ENCODE results near the gene ZNF524. TPM values are rescaled to one million over a fixed set of nuclear protein-coding genes. Genes with fewer than 3 reads are reported as not detected.
A peak's percentile ranks its signal among the peaks of the same experiment; 100 is the strongest.

ZNF524 gene
- total and polyA plus RNA-seq, 9 of the 15 experiments (the other 6 are each of a cell fraction or from before 2014, with no cell fraction given), result 0.08 to 15.6 (median 2.9) TPM

- TF ChIP-seq, protein P1, sequence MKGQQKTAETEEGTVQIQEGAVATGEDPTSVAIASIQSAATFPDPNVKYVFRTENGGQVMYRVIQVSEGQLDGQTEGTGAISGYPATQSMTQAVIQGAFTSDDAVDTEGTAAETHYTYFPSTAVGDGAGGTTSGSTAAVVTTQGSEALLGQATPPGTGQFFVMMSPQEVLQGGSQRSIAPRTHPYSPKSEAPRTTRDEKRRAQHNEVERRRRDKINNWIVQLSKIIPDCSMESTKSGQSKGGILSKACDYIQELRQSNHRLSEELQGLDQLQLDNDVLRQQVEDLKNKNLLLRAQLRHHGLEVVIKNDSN (CRISPR knock-in tag; IDR thresholded peaks at IDR 0.05), result no peak
- TF ChIP-seq, protein P2, sequence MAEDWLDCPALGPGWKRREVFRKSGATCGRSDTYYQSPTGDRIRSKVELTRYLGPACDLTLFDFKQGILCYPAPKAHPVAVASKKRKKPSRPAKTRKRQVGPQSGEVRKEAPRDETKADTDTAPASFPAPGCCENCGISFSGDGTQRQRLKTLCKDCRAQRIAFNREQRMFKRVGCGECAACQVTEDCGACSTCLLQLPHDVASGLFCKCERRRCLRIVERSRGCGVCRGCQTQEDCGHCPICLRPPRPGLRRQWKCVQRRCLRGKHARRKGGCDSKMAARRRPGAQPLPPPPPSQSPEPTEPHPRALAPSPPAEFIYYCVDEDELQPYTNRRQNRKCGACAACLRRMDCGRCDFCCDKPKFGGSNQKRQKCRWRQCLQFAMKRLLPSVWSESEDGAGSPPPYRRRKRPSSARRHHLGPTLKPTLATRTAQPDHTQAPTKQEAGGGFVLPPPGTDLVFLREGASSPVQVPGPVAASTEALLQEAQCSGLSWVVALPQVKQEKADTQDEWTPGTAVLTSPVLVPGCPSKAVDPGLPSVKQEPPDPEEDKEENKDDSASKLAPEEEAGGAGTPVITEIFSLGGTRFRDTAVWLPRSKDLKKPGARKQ (CRISPR knock-in tag; IDR thresholded peaks at IDR 0.05), result no peak
- TF ChIP-seq MTF1 (CRISPR knock-in tag; IDR thresholded peaks at IDR 0.05; ENCODE audit: borderline replicate concordance), result no peak
- TF ChIP-seq ELF2 (CRISPR knock-in tag; IDR thresholded peaks at IDR 0.05), result 0 out of 2 replicates have a peak, but pooled peaks have one; percentile 31
- TF ChIP-seq TOE1 (IDR thresholded peaks at IDR 0.05; ENCODE audit: borderline replicate concordance), result peak; percentile 85
- TF ChIP-seq TOE1 (CRISPR knock-in tag; IDR thresholded peaks at IDR 0.05; ENCODE audit: borderline replicate concordance, low read depth), result no peak
- TF ChIP-seq ZNF696 (CRISPR knock-in tag; conservative IDR thresholded peaks at IDR 0.05), result no peak
- TF ChIP-seq ZNF280B (CRISPR knock-in tag; IDR thresholded peaks at IDR 0.05), result no peak
- no peak for TF ChIP-seq CHD4 (IDR thresholded peaks at IDR 0.05; ENCODE audit: insufficient read depth, insufficient replicate concordance, low read depth, low read length, poor library complexity, severe bottlenecking)
- TF ChIP-seq SRSF3 (IDR thresholded peaks at IDR 0.05; ENCODE audit: insufficient read depth, low read length), result no peak
- TF ChIP-seq, protein P3, sequence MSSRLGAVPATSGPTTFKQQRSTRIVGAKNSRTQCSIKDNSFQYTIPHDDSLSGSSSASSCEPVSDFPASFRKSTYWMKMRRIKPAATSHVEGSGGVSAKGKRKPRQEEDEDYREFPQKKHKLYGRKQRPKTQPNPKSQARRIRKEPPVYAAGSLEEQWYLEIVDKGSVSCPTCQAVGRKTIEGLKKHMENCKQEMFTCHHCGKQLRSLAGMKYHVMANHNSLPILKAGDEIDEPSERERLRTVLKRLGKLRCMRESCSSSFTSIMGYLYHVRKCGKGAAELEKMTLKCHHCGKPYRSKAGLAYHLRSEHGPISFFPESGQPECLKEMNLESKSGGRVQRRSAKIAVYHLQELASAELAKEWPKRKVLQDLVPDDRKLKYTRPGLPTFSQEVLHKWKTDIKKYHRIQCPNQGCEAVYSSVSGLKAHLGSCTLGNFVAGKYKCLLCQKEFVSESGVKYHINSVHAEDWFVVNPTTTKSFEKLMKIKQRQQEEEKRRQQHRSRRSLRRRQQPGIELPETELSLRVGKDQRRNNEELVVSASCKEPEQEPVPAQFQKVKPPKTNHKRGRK (tag; IDR thresholded peaks at IDR 0.05), result no peak
- TF ChIP-seq TRIM25 (IDR thresholded peaks at IDR 0.05; ENCODE audit: borderline replicate concordance), result no peak
- TF ChIP-seq, protein P4, sequence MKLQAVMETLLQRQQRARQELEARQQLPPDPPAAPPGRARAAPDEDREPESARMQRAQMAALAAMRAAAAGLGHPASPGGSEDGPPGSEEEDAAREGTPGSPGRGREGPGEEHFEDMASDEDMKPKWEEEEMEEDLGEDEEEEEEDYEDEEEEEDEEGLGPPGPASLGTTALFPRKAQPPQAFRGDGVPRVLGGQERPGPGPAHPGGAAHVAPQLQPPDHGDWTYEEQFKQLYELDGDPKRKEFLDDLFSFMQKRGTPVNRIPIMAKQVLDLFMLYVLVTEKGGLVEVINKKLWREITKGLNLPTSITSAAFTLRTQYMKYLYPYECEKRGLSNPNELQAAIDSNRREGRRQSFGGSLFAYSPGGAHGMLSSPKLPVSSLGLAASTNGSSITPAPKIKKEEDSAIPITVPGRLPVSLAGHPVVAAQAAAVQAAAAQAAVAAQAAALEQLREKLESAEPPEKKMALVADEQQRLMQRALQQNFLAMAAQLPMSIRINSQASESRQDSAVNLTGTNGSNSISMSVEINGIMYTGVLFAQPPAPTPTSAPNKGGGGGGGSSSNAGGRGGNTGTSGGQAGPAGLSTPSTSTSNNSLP (IDR thresholded peaks at IDR 0.05; ENCODE audit: borderline replicate concordance, low read depth, low read length), result no peak
- no peak for TF ChIP-seq MEF2A (IDR thresholded peaks at IDR 0.05; ENCODE audit: control insufficient read depth, low read depth, low read length)
- no peak for TF ChIP-seq COPS2 (conservative IDR thresholded peaks at IDR 0.05)
- TF ChIP-seq GTF2E2 (tag; IDR thresholded peaks at IDR 0.05), result no peak; the same call in 1 of the 2 replicates
Measured at GRCh38 chr19:55643003-55643886, 43.2 kb downstream of the ZNF524 start, which contains the start of gene ZNF581 (continued).
